Effector CD4-positive, alpha-beta T cell (primary cell): ENCODE data around the gene SULT6B1.
A peak's percentile ranks its signal among the peaks of the same experiment; 100 is the strongest.
"Not testable (repeated sequence)": the region's sequence is repeated elsewhere in the genome, so short reads cannot be mapped to it uniquely, and the experiment has no call there.

ENCODE experiments used
- DNase-seq: peaks from one replicate; pipeline ENCODE4 v3.0.0-alpha.2; 2020

The SULT6B1 gene

GRCh38 chr2:37195862-37196319 lies 7.4 kb upstream of the SULT6B1 start:
- not testable (repeated sequence) for DNase-seq

GRCh38 chr2:37192551-37192950 lies 4.1 kb upstream of the SULT6B1 start:
- DNase-seq, result no peak

GRCh38 chr2:37191747-37192146 lies 3.3 kb upstream of the SULT6B1 start:
- DNase-seq, result no peak

GRCh38 chr2:37191253-37191652 lies 2.8 kb upstream of the SULT6B1 start:
- DNase-seq, result no peak

- DNase-seq, result no peak
Measured at GRCh38 chr2:37190290-37190689, 1.8 kb upstream of the SULT6B1 start.

- no peak for DNase-seq
Measured at GRCh38 chr2:37189452-37190153, 1.1 kb upstream of the SULT6B1 start.

GRCh38 chr2:37181726-37182684 lies 6.5 kb downstream of the SULT6B1 start:
- DNase-seq, result no peak

- DNase-seq, result no peak
Measured at GRCh38 chr2:37180640-37181039, 7.8 kb downstream of the SULT6B1 start.

GRCh38 chr2:37180006-37180639 lies 8.3 kb downstream of the SULT6B1 start:
- no peak for DNase-seq

- DNase-seq, result no peak
Measured at GRCh38 chr2:37173741-37174140, 14.7 kb downstream of the SULT6B1 start.

- DNase-seq, result no peak
Measured at GRCh38 chr2:37171624-37171950, 16.9 kb downstream of the SULT6B1 start.

- DNase-seq, result no peak
Measured at GRCh38 chr2:37168217-37168981, 20.1 kb downstream of the SULT6B1 start.

GRCh38 chr2:37167636-37168180 lies 20.8 kb downstream of the SULT6B1 start:
- DNase-seq, result no peak

GRCh38 chr2:37164757-37165156 lies 23.7 kb downstream of the SULT6B1 start:
- DNase-seq, result no peak

- peak; percentile 77 for DNase-seq
Measured at GRCh38 chr2:37156857-37157714, 31.4 kb downstream of the SULT6B1 start, which contains the start of gene EIF2AK2. Gene EIF2AK2, minus strand, starts transcription at chr2:37156980. Its CDS starts 9,174 bp downstream, at chr2:37147806.

GRCh38 chr2:37156071-37156856 lies 32.2 kb downstream of the SULT6B1 start:
- peak; percentile 11 for DNase-seq

GRCh38 chr2:37154785-37155184 lies 33.7 kb downstream of the SULT6B1 start:
- no peak for DNase-seq

GRCh38 chr2:37153224-37153623 lies 35.2 kb downstream of the SULT6B1 start:
- no peak for DNase-seq

- DNase-seq, result no peak
Measured at GRCh38 chr2:37149626-37150322, 38.7 kb downstream of the SULT6B1 start.

GRCh38 chr2:37148325-37148724 lies 40.1 kb downstream of the SULT6B1 start:
- no peak for DNase-seq
